Esophagus muscularis mucosa (tissue), 4 donors: Measurements from ENCODE around the gene LCE7A. TPM values are rescaled to one million over a fixed set of nuclear protein-coding genes. Genes with fewer than 3 reads are reported as not detected.

Experiments
- DNase-seq: peaks from one replicate; pipeline ENCODE4 v3.0.0-alpha.2; 2017; ENCODE audit errors: extremely low spot score
- H3K27ac ChIP-seq, 4 donors: fragments of 200-600 bp; sonication (generic); replicated peaks in 1 of 4; 1 replicate in 3 of 4; 2 replicates in 1 of 4; pipeline ENCODE4 v1.5.1; 2016 to 2019; ENCODE audit warnings: mild to moderate bottlenecking in 1 of 4
- H3K27me3 ChIP-seq, 4 donors: fragments of 200-600 bp; sonication (generic); one replicate each; pipeline versions ENCODE4 v1.5.1 to v1.6.0; 2016 to 2019
- H3K36me3 ChIP-seq, 4 donors: fragments of 200-600 bp; sonication (generic); one replicate each; pipeline ENCODE4 v1.5.1; 2016 to 2019
- H3K4me1 ChIP-seq, 4 donors: fragments of 200-600 bp; sonication (generic); one replicate each; pipeline ENCODE4 v1.5.1; 2016 to 2019
- H3K4me3 ChIP-seq, 4 donors: fragments of 200-600 bp; sonication (generic); 1 replicate in 2 of 4; 2 replicates in 2 of 4; pipeline ENCODE4 v1.5.1; 2016 to 2019; ENCODE audit warnings: mild to moderate bottlenecking in 4 of 4, moderate library complexity in 1 of 4
- H3K9me3 ChIP-seq, 4 donors: fragments of 200-600 bp; sonication (generic); 1 replicate in 3 of 4; 2 replicates in 1 of 4; pipeline ENCODE4 v1.5.1; 2016 to 2019
- CTCF ChIP-seq, 3 experiments: fragments of 200-600 bp in 2 of 3; fragments of 450-650 bp in 1 of 3; sonication (generic) in 2 of 3; IDR thresholded peaks; one replicate each; pipeline ENCODE4 v1.5.1; 2017 to 2019; ENCODE audit warnings: antibody characterized with exemption in 3 of 3, mild to moderate bottlenecking in 2 of 3, moderate library complexity in 1 of 3
- EP300 ChIP-seq: sonication (generic); formaldehyde crosslinking; IDR thresholded peaks from one replicate; pipeline ENCODE4 v1.6.1; 2017; ENCODE audit warnings: antibody characterized with exemption
- POLR2A ChIP-seq: fragments of 450-650 bp; IDR thresholded peaks from one replicate; pipeline ENCODE4 v1.6.1; 2017; ENCODE audit warnings: antibody characterized with exemption, moderate library complexity, mild to moderate bottlenecking, low read depth
- POLR2AphosphoS5 ChIP-seq, 2 donors: sonication (generic); formaldehyde crosslinking; IDR thresholded peaks; one replicate each; pipeline ENCODE4 v1.6.1; 2017; ENCODE audit warnings: antibody characterized with exemption in 2 of 2
- WGBS: methylation state at CpG from one replicate; pipeline ENCODE4 v1.1.5; 2018; 5-methylcytosine and 5-hydroxymethylcytosine counted together
- intact Hi-C: fragments of 100-400 bp; cut with DNase I; formaldehyde crosslinking; loops from one replicate; pipeline ENCODE4 v1.15.1; 2023
- total RNA-seq, 4 donors: library from RNA; depleted of rRNA; stranded (reverse); fragments of >200 nt; gene quantifications; one replicate each; pipeline versions ENCODE4 v1.1.0 to v1.2.1, GENCODE V29; 2016

The LCE7A gene
- total RNA-seq, 4 donors from 2014 or later, result not detected

- intact Hi-C loops, result no loop called here
- H3K36me3 ChIP-seq, result no peaks in the 10 kb centered on the region
- WGBS, result 75% methylated on average over 4 of the region's 4 CpGs
Measured at GRCh38 chr1:152907686-152908601, 48.1 kb downstream of the LCE7A start, which contains the start of gene IVL. Gene IVL, plus strand, starts transcription at chr1:152908546. Its CDS starts 1,252 bp downstream, at chr1:152909798.

GRCh38 chr1:152909206-152909605, 49.4 kb downstream of the LCE7A start:
- no peak for TF ChIP-seq POLR2AphosphoS5 (IDR thresholded peaks at IDR 0.05)
- TF ChIP-seq POLR2A, result no peak
- no peak for TF ChIP-seq CTCF (IDR thresholded peaks at IDR 0.05)
- no peak for TF ChIP-seq EP300
- Histone ChIP-seq H3K27ac (no peak overlapping the region), H3K4me1 (peaks cover 0 to 7% (median 0%) of the 10 kb centered on the region in 4 donors), H3K4me3 (no peak overlapping the region), H3K9me3 (no peaks in the 10 kb centered on the region), H3K27me3 (peaks cover 0 to 12% (median 0%) of the 10 kb centered on the region in 4 donors), H3K36me3 (no peaks in the 10 kb centered on the region)
- WGBS, result 89% methylated on average over 3 of the region's 3 CpGs
- intact Hi-C loops, result no loop called here
- no peak for DNase-seq

More at GRCh38 chr1:152907686-152908601, 48.1 kb downstream of the LCE7A start, which contains the start of gene IVL:
- DNase-seq, result peak; percentile 90
- H3K27ac ChIP-seq, result no peak within 1 kb of the TSS
- no peak for TF ChIP-seq EP300
- TF ChIP-seq POLR2A, result no peak
- TF ChIP-seq POLR2AphosphoS5 (IDR thresholded peaks at IDR 0.05), result no peak
- no peak for TF ChIP-seq CTCF (IDR thresholded peaks at IDR 0.05)
- H3K4me1 ChIP-seq, result peaks cover 0 to 7% (median 0%) of the 10 kb centered on the region in 4 donors
- H3K27me3 ChIP-seq, result peaks cover 0 to 12% (median 0%) of the 10 kb centered on the region in 4 donors
- H3K4me3 ChIP-seq, result no peak within 1 kb of the TSS
- H3K9me3 ChIP-seq, result no peaks in the 10 kb centered on the region

Other genes with a start within 250 kb of the LCE7A start
- gene LCE3B, start 246.2 kb upstream of the LCE7A start, total RNA-seq, result not detected
- gene LCE3A, start 236.9 kb upstream of the LCE7A start, total RNA-seq, result not detected
- not detected for gene LCE2D, start 196.6 kb upstream of the LCE7A start, total RNA-seq
- gene LCE2C, start 184.7 kb upstream of the LCE7A start, total RNA-seq, result not detected
- not detected for gene LCE2B, start 173.9 kb upstream of the LCE7A start, total RNA-seq
- not detected for gene LCE2A, start 161.7 kb upstream of the LCE7A start, total RNA-seq
- not detected for gene LCE4A, start 151.8 kb upstream of the LCE7A start, total RNA-seq
- not detected for gene KPRP, start 102.0 kb upstream of the LCE7A start, total RNA-seq
- gene LCE1F, start 84.9 kb upstream of the LCE7A start, total RNA-seq, result not detected
- gene LCE1E, start 73.7 kb upstream of the LCE7A start, total RNA-seq, result not detected
- not detected for gene LCE1D, start 63.3 kb upstream of the LCE7A start, total RNA-seq
- gene LCE1C, start 53.3 kb upstream of the LCE7A start, total RNA-seq, result not detected
- not detected for gene LCE1B, start 48.0 kb upstream of the LCE7A start, total RNA-seq
- gene LCE1A, start 32.5 kb upstream of the LCE7A start, total RNA-seq, result not detected
- gene LCE6A, start 17.1 kb upstream of the LCE7A start, total RNA-seq, result not detected
- gene SMCP, start 18.3 kb downstream of the LCE7A start, total RNA-seq, result not detected
- not detected for gene IVL, start 48.5 kb downstream of the LCE7A start, total RNA-seq
- not detected for gene SPRR5, start 87.2 kb downstream of the LCE7A start, total RNA-seq
- not detected for gene SPRR4, start 110.7 kb downstream of the LCE7A start, total RNA-seq
- not detected for gene SPRR1A, start 124.1 kb downstream of the LCE7A start, total RNA-seq
- gene SPRR3, start 141.8 kb downstream of the LCE7A start, total RNA-seq, result 1 to 10 TPM in 2 of 4 donors, not detected in 2; 1.6 to 5.0 TPM
- gene SPRR1B, start 171.2 kb downstream of the LCE7A start, total RNA-seq, result not detected
- 1 to 10 TPM in 1 of 4 donors, under 1 TPM in 1, not detected in 2; 0.57 to 1.7 TPM for gene SPRR2D, start 181.1 kb downstream of the LCE7A start, total RNA-seq
- gene SPRR2A, start 197.5 kb downstream of the LCE7A start, total RNA-seq, result 1 to 10 TPM in 1 of 4 donors, not detected in 3; 2.5 TPM
- not detected for gene SPRR2B, start 211.6 kb downstream of the LCE7A start, total RNA-seq
- not detected for gene SPRR2E, start 234.5 kb downstream of the LCE7A start, total RNA-seq